ENCODE results near the gene DMRTA1. TPM values are rescaled to one million over a fixed set of nuclear protein-coding genes. Genes with fewer than 3 reads are reported as not detected.

DMRTA1 gene
- total and polyA plus RNA-seq, 9 donors: 0.07 to 0.69 (median 0.22) TPM

DNA sequence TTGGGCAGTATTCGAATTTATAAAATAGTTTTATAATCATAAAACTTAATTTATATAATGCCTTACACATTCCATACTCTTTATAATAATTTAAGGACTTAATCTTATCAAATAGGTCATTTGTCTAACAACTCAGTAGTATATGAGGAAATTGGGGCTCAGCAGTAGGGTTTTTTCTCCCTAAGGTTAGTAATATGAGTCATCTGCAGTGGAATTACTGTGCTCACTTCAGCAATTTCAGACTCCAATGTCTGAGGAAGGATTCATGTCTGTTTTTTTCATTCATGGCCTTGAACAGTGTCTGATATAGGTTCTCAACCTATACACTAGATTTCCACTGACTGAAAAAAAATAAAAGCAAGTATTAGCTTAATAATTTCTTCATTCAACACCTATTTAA is 7.4 kb downstream of the DMRTA1 start:
- Histone ChIP-seq H3K27me3 (no peaks in the 10 kb centered on the region), H3K9me3 (no peaks in the 10 kb centered on the region), H3K36me3 (no peaks in the 10 kb centered on the region), H3K4me1 (ENCODE audit: insufficient read depth) (no peaks in the 10 kb centered on the region), H3K4me3 (no peak overlapping the region), H3K27ac (no peak overlapping the region)
- intact Hi-C loops (cut with DNase I): no loop called here
- TF ChIP-seq, protein P1, sequence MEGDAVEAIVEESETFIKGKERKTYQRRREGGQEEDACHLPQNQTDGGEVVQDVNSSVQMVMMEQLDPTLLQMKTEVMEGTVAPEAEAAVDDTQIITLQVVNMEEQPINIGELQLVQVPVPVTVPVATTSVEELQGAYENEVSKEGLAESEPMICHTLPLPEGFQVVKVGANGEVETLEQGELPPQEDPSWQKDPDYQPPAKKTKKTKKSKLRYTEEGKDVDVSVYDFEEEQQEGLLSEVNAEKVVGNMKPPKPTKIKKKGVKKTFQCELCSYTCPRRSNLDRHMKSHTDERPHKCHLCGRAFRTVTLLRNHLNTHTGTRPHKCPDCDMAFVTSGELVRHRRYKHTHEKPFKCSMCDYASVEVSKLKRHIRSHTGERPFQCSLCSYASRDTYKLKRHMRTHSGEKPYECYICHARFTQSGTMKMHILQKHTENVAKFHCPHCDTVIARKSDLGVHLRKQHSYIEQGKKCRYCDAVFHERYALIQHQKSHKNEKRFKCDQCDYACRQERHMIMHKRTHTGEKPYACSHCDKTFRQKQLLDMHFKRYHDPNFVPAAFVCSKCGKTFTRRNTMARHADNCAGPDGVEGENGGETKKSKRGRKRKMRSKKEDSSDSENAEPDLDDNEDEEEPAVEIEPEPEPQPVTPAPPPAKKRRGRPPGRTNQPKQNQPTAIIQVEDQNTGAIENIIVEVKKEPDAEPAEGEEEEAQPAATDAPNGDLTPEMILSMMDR (IDR thresholded peaks at IDR 0.05): no peak
- TF ChIP-seq EP300 (IDR thresholded peaks at IDR 0.05): no peak
- no peak for TF ChIP-seq POLR2A (IDR thresholded peaks at IDR 0.05)
- DNase-seq: no peak
- WGBS, 3 donors: 12 to 25% (median 13%) methylated on average over 1 of the region's 1 CpG

DNA sequence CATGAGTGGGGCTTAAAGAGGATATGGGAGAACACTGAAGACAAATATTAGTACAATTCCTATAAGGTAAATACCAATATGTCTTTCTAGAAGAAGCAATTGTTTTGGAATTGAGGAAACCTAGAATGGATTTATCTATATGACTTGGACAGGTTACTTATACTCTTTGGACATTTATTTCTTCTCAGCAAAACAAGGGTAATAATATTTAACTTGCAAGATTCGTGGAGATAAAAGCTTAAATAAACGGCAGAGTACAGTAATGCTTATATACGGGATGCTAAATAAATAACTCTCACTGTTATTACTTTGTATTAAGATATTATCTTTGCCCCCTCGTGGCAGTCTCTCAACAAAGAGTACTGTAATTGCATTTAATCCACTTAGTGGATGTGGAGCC is 8.6 kb downstream of the DMRTA1 start:
- TF ChIP-seq, protein P1 (IDR thresholded peaks at IDR 0.05): no peak
- TF ChIP-seq EP300 (IDR thresholded peaks at IDR 0.05): no peak
- TF ChIP-seq POLR2A (IDR thresholded peaks at IDR 0.05): no peak
- H3K27ac ChIP-seq: no peak overlapping the region
- H3K4me3 ChIP-seq: no peak overlapping the region
- H3K9me3 ChIP-seq: no peaks in the 10 kb centered on the region
- WGBS, 3 donors: 75 to 76% (median 76%) methylated on average over 4 of the region's 4 CpGs
- H3K36me3 ChIP-seq: no peaks in the 10 kb centered on the region
- H3K4me1 ChIP-seq (ENCODE audit: insufficient read depth): no peaks in the 10 kb centered on the region
- DNase-seq: no peak
- intact Hi-C loops (cut with DNase I): no loop called here
- no peaks in the 10 kb centered on the region for H3K27me3 ChIP-seq

DNA sequence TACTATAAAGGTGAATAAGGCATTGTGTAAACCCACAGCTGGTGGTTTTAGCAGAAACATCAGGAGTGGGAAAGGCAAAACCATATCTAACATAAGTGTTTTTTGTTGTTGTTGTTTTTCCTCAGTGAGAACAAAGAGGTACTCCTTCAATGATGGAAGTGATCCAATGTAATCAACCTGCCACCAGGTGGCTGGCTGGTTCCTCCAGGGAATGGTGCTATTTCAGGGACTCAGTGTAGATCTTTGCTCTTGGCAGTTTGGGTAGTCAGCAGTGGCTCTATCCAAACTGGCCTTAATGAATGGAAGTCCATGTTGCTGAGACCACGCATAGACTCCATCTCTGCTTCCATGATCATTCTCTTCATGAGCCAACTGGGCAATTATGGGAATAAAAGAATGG is 10.8 kb downstream of the DMRTA1 start:
- 82 to 96% (median 91%) methylated on average over 1 of the region's 1 CpG for WGBS, 3 donors
- no peaks in the 10 kb centered on the region for H3K4me1 ChIP-seq (ENCODE audit: insufficient read depth)
- H3K4me3 ChIP-seq: no peak overlapping the region
- intact Hi-C loops (cut with DNase I): no loop called here
- TF ChIP-seq POLR2A (IDR thresholded peaks at IDR 0.05) (no peak), EP300 (IDR thresholded peaks at IDR 0.05) (no peak)
- TF ChIP-seq, protein P1 (IDR thresholded peaks at IDR 0.05): no peak
- no peak overlapping the region for H3K27ac ChIP-seq
- no peaks in the 10 kb centered on the region for H3K36me3 ChIP-seq
- no peak for DNase-seq
- H3K9me3 ChIP-seq: no peaks in the 10 kb centered on the region
- H3K27me3 ChIP-seq: no peaks in the 10 kb centered on the region

DNA sequence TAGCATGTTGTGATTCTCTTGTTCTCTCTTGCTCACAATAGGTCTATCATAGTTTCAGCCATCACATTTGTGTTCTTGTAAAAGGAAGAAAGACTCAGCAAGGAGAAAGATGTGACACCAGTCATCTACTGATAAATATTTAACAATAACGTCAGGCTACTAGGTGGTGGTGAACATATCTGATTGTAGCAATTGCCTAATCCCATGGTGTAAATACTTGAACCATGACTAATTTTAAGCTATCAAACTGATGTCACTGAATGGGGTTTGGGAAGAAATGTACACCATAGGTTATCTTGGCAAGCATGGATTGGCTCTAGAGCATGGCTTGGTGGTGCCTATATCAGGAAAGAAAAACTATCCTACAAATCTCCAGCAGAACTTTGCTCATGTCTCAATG is 16.6 kb downstream of the DMRTA1 start:
- no peak overlapping the region for H3K27ac ChIP-seq
- WGBS, 3 donors: 59 to 76% (median 73%) methylated on average over 1 of the region's 1 CpG
- no peaks in the 10 kb centered on the region for H3K36me3 ChIP-seq
- intact Hi-C loops (cut with DNase I): no loop called here
- no peaks in the 10 kb centered on the region for H3K9me3 ChIP-seq
- no peak for TF ChIP-seq EP300 (IDR thresholded peaks at IDR 0.05)
- TF ChIP-seq POLR2A (IDR thresholded peaks at IDR 0.05): no peak
- TF ChIP-seq, protein P1 (IDR thresholded peaks at IDR 0.05): no peak
- H3K4me1 ChIP-seq (ENCODE audit: insufficient read depth): no peaks in the 10 kb centered on the region
- H3K4me3 ChIP-seq: no peak overlapping the region
- H3K27me3 ChIP-seq: no peaks in the 10 kb centered on the region
- no peak for DNase-seq
